Vagina (tissue), 2 donors: ENCODE results near the gene KDM4D.

Source experiments
- CTCF ChIP-seq, 3 experiments: fragments of 450-650 bp in 2 of 3; fragments of 200-600 bp in 1 of 3; sonication (generic) in 1 of 3; IDR thresholded peaks; one replicate each; pipeline ENCODE4 v1.5.1; 2017 to 2019; ENCODE audit warnings: antibody characterized with exemption in 3 of 3, mild to moderate bottlenecking in 2 of 3, moderate library complexity in 2 of 3
- POLR2A ChIP-seq, 2 donors: fragments of 450-650 bp; IDR thresholded peaks; one replicate each; pipeline ENCODE4 v1.6.1; 2017; ENCODE audit warnings: antibody characterized with exemption in 2 of 2, mild to moderate bottlenecking in 2 of 2, moderate library complexity in 2 of 2
- POLR2AphosphoS5 ChIP-seq, 2 donors: sonication (generic); formaldehyde crosslinking; IDR thresholded peaks; one replicate each; pipeline ENCODE4 v1.9.0; 2017; ENCODE audit warnings: antibody characterized with exemption in 2 of 2, mild to moderate bottlenecking in 2 of 2, low read depth in 1 of 2; ENCODE audit not compliant: insufficient read depth in 1 of 2

GRCh38 chr11:94948070-94948617 lies 25.4 kb upstream of the KDM4D start:
- TF ChIP-seq CTCF (IDR thresholded peaks at IDR 0.05) (no peak), POLR2A (IDR thresholded peaks at IDR 0.05) (no peak), POLR2AphosphoS5 (IDR thresholded peaks at IDR 0.05; ENCODE audit: insufficient read depth in 1 of 2, low read depth in 1 of 2) (no peak)
